Peyer's patch (tissue), 4 donors: ENCODE data around the gene SIRT2.

Source experiments
- POLR2A ChIP-seq, 2 donors: fragments of 450-650 bp; IDR thresholded peaks; one replicate each; pipeline ENCODE4 v1.5.1; 2017; ENCODE audit warnings: antibody characterized with exemption in 2 of 2, mild to moderate bottlenecking in 2 of 2, moderate library complexity in 2 of 2
- TF ChIP-seq, protein P1 (sequence below), 6 experiments: fragments of 450-650 bp in 4 of 6; fragments of 200-600 bp in 2 of 6; sonication (generic) in 1 of 6; IDR thresholded peaks; one replicate each; pipeline ENCODE4 v1.5.1; 2017 to 2019; ENCODE audit warnings: antibody characterized with exemption in 6 of 6, mild to moderate bottlenecking in 3 of 6, moderate library complexity in 1 of 6

- no peak for TF ChIP-seq POLR2A (IDR thresholded peaks at IDR 0.05)
- TF ChIP-seq, protein P1, sequence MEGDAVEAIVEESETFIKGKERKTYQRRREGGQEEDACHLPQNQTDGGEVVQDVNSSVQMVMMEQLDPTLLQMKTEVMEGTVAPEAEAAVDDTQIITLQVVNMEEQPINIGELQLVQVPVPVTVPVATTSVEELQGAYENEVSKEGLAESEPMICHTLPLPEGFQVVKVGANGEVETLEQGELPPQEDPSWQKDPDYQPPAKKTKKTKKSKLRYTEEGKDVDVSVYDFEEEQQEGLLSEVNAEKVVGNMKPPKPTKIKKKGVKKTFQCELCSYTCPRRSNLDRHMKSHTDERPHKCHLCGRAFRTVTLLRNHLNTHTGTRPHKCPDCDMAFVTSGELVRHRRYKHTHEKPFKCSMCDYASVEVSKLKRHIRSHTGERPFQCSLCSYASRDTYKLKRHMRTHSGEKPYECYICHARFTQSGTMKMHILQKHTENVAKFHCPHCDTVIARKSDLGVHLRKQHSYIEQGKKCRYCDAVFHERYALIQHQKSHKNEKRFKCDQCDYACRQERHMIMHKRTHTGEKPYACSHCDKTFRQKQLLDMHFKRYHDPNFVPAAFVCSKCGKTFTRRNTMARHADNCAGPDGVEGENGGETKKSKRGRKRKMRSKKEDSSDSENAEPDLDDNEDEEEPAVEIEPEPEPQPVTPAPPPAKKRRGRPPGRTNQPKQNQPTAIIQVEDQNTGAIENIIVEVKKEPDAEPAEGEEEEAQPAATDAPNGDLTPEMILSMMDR (IDR thresholded peaks at IDR 0.05), result no peak
Observed at GRCh38 chr19:38850976-38851621, 48.3 kb downstream of the SIRT2 start.
